ENCODE results near the gene PGS1.

PGS1 gene

GRCh38 chr17:78415821-78416711 lies 37.6 kb downstream of the PGS1 start:
- no peaks in the 10 kb centered on the region for H3K79me2 ChIP-seq (ENCODE audit: insufficient read depth, low read depth)
- no peak overlapping the region for H3K4me3 ChIP-seq (IDR thresholded peaks at IDR 0.05; ENCODE audit: insufficient read depth, low read depth, low read length)
- no peak overlapping the region for H3K4me2 ChIP-seq
- H3K27ac ChIP-seq: no peak overlapping the region
- H3K4me1 ChIP-seq (ENCODE audit: low read depth, poor library complexity, severe bottlenecking): no peaks in the 10 kb centered on the region
- no peaks in the 10 kb centered on the region for H3K27me3 ChIP-seq (ENCODE audit: insufficient read depth, low read depth)
- H4K20me1 ChIP-seq (ENCODE audit: insufficient read depth): no peaks in the 10 kb centered on the region
- H3K9ac ChIP-seq: no peak overlapping the region
- no peaks in the 10 kb centered on the region for H3K36me3 ChIP-seq (ENCODE audit: insufficient read depth)
- TF ChIP-seq, protein P1, sequence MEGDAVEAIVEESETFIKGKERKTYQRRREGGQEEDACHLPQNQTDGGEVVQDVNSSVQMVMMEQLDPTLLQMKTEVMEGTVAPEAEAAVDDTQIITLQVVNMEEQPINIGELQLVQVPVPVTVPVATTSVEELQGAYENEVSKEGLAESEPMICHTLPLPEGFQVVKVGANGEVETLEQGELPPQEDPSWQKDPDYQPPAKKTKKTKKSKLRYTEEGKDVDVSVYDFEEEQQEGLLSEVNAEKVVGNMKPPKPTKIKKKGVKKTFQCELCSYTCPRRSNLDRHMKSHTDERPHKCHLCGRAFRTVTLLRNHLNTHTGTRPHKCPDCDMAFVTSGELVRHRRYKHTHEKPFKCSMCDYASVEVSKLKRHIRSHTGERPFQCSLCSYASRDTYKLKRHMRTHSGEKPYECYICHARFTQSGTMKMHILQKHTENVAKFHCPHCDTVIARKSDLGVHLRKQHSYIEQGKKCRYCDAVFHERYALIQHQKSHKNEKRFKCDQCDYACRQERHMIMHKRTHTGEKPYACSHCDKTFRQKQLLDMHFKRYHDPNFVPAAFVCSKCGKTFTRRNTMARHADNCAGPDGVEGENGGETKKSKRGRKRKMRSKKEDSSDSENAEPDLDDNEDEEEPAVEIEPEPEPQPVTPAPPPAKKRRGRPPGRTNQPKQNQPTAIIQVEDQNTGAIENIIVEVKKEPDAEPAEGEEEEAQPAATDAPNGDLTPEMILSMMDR (conservative IDR thresholded peaks at IDR 0.05; ENCODE audit: low read depth, low read length): no peak
- H2AFZ ChIP-seq (ENCODE audit: low read depth): no peak overlapping the region

DNA sequence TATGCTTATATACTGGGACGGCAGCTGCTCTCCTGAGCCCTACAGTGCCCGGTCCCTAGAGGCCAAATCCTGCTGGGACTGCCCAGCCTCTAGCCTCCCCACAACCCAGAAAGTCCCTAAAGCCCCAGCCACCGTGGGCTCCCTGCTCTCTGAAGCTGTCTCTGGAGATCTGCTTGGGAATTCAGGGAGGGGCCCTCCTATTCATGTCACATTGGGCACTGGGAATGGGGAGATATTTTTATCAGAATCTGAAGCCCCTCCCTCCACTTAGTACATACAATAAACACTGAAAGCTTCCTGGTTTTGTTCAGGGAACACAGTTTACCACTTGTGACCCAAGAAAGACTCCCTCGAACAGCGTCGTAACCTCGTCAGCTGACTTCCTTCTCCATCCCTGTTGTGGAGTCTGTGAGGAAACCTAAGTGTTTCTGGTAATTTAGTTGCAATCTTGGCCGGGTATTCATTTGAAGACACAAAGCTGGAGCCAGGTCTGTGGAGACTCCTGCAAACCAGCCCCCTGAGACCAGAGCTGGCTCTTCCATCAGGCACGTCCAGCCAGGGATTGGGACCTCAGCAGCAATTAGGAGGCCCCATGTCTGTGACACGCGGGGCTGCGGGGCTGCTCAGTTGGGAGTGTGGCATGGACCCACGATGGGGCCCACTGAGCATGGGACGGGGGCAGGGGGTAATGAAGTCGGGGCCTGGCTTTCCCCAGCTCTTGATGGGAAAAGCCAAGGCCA lies 38.5 kb downstream of the PGS1 start:
- Histone ChIP-seq H3K27me3 (ENCODE audit: insufficient read depth, low read depth) (no peaks in the 10 kb centered on the region), H3K9ac (no peak overlapping the region), H3K4me2 (no peak overlapping the region), H3K36me3 (ENCODE audit: insufficient read depth) (no peaks in the 10 kb centered on the region), H3K4me3 (IDR thresholded peaks at IDR 0.05; ENCODE audit: insufficient read depth, low read depth, low read length) (no peak overlapping the region), H2AFZ (ENCODE audit: low read depth) (no peak overlapping the region), H3K79me2 (ENCODE audit: insufficient read depth, low read depth) (no peaks in the 10 kb centered on the region), H4K20me1 (ENCODE audit: insufficient read depth) (no peaks in the 10 kb centered on the region), H3K27ac (no peak overlapping the region), H3K4me1 (ENCODE audit: low read depth, poor library complexity, severe bottlenecking) (peaks cover 4% of the 10 kb centered on the region)
- TF ChIP-seq, protein P1 (conservative IDR thresholded peaks at IDR 0.05; ENCODE audit: low read depth, low read length): no peak

DNA sequence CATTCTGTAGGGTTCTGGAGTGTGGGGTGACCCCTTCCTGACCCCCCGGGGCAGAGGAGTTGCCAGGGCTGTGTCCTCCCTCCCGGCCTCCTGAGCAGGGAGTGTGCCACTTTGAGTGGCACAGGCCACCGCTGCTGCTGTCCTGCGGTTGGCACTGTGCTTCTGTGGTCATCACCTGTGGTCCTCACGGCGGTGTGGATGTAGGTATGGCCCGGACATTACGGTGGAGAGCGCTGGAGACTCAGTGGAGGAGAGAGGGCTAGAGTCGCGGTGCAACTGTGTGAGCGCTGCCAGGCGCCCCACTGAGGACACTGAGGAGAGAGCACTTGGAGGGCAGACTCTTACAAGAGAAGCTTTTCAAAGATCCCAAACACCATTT lies 39.1 kb downstream of the PGS1 start:
- Histone ChIP-seq H3K9ac (no peak overlapping the region), H2AFZ (ENCODE audit: low read depth) (no peak overlapping the region), H3K27ac (no peak overlapping the region), H4K20me1 (ENCODE audit: insufficient read depth) (no peaks in the 10 kb centered on the region), H3K4me2 (no peak overlapping the region), H3K4me3 (IDR thresholded peaks at IDR 0.05; ENCODE audit: insufficient read depth, low read depth, low read length) (no peak overlapping the region), H3K79me2 (ENCODE audit: insufficient read depth, low read depth) (no peaks in the 10 kb centered on the region), H3K4me1 (ENCODE audit: low read depth, poor library complexity, severe bottlenecking) (peaks cover 5% of the 10 kb centered on the region), H3K27me3 (ENCODE audit: insufficient read depth, low read depth) (no peaks in the 10 kb centered on the region), H3K36me3 (ENCODE audit: insufficient read depth) (no peaks in the 10 kb centered on the region)
- TF ChIP-seq, protein P1 (conservative IDR thresholded peaks at IDR 0.05; ENCODE audit: low read depth, low read length): no peak

DNA sequence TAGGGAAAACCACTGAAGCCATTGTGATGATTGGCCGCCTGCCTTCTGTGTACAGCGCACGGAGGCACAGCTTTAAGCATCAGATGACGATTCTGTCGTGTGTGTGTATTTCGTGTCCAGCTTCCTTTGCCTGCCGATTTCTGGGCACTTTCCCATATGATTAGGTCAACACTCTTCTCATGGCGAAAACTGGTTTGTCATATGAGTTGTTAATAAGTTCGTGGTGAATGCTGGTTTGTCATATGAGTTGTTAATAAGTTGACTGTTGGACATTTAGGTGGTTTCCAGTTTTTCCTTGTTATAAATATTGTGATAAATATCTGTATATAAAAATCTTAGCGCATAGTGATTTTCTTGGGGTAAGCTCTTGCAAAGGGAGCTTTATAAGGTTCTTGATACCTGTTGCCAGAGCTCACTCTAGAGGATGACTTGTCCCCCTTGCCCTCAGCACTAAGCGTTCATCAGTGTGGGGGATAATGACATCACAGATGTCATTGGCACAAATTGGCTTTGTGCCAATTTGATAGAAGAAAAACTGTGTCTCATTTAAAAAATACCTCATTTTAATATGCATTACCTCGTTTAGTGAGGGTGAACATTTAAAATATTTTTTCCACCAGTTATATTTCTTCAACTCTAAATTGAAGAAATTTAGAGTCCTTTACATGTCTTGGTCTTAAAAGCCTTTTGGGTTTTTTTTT lies 40.0 kb downstream of the PGS1 start:
- Histone ChIP-seq H3K79me2 (ENCODE audit: insufficient read depth, low read depth) (no peaks in the 10 kb centered on the region; the same call in 1 of the 2 replicates), H2AFZ (ENCODE audit: low read depth) (no peak overlapping the region), H3K36me3 (ENCODE audit: insufficient read depth) (no peaks in the 10 kb centered on the region), H3K9ac (no peak overlapping the region), H4K20me1 (ENCODE audit: insufficient read depth) (no peaks in the 10 kb centered on the region), H3K4me3 (IDR thresholded peaks at IDR 0.05; ENCODE audit: insufficient read depth, low read depth, low read length) (no peak overlapping the region), H3K27me3 (ENCODE audit: insufficient read depth, low read depth) (no peaks in the 10 kb centered on the region), H3K27ac (no peak overlapping the region), H3K4me2 (no peak overlapping the region), H3K4me1 (ENCODE audit: low read depth, poor library complexity, severe bottlenecking) (peaks cover 5% of the 10 kb centered on the region)
- TF ChIP-seq, protein P1 (conservative IDR thresholded peaks at IDR 0.05; ENCODE audit: low read depth, low read length): no peak
